ENCODE results near the gene TMEM82.

GRCh38 chr1:15736038-15736891, 6.0 kb upstream of the TMEM82 start, which contains the start of gene SLC25A34:
- TF ChIP-seq POLR2A (IDR thresholded peaks at IDR 0.05) (peak in 1 of 4 donors; percentile 28), CTCF (IDR thresholded peaks at IDR 0.05) (no peak), POLR2AphosphoS5 (IDR thresholded peaks at IDR 0.05) (peak; percentile 58 to 85 (median 81)), EP300 (IDR thresholded peaks at IDR 0.05) (no peak)

All from stomach (tissue), 4 donors.